ENCODE measurements around the gene ITSN1. TPM values are rescaled to one million over a fixed set of nuclear protein-coding genes. Genes with fewer than 3 reads are reported as not detected.

The ITSN1 gene
- total RNA-seq, 2 donors from 2014 or later: 50.9 to 78.6 TPM

GRCh38 chr21:33686386-33686785 is 44.1 kb downstream of the ITSN1 start:
- Histone ChIP-seq H3K9me3 (no peaks in the 10 kb centered on the region), H3K27ac (peak overlapping the region; percentile 32 to 77), H3K36me3 (no peaks in the 10 kb centered on the region), H3K27me3 (replicated peaks; ENCODE audit: insufficient read depth) (no peaks in the 10 kb centered on the region), H3K4me3 (no peak overlapping the region), H3K4me1 (ENCODE audit: control insufficient read depth in 1 of 2, low read depth in 2 of 2) (peaks cover 37 to 64% of the 10 kb centered on the region in 2 donors)
- DNase-seq (ENCODE audit: low spot score): no peak
- no peak for TF ChIP-seq CTCF (IDR thresholded peaks at IDR 0.05)
- ATAC-seq (ENCODE audit: insufficient number of reproducible peaks, low FRiP score, low read depth): no peak

- no peak for ATAC-seq (ENCODE audit: insufficient number of reproducible peaks, low FRiP score, low read depth)
- Histone ChIP-seq H3K27me3 (replicated peaks; ENCODE audit: insufficient read depth) (no peaks in the 10 kb centered on the region), H3K27ac (no peak overlapping the region), H3K36me3 (no peaks in the 10 kb centered on the region), H3K4me3 (no peak overlapping the region), H3K9me3 (no peaks in the 10 kb centered on the region), H3K4me1 (ENCODE audit: control insufficient read depth in 1 of 2, low read depth in 2 of 2) (peaks cover 37 to 60% of the 10 kb centered on the region in 2 donors)
- TF ChIP-seq CTCF (IDR thresholded peaks at IDR 0.05): no peak
- DNase-seq (ENCODE audit: low spot score): no peak
Observed at GRCh38 chr21:33687634-33688033, 45.3 kb downstream of the ITSN1 start.

- DNase-seq (ENCODE audit: low spot score) (no peak), ATAC-seq (ENCODE audit: insufficient number of reproducible peaks, low FRiP score, low read depth) (no peak)
- TF ChIP-seq CTCF (IDR thresholded peaks at IDR 0.05): no peak
Observed at GRCh38 chr21:33688353-33688752, 46.1 kb downstream of the ITSN1 start.

GRCh38 chr21:33690874-33691273 is 48.6 kb downstream of the ITSN1 start:
- DNase-seq (ENCODE audit: low spot score): no peak
- TF ChIP-seq CTCF (IDR thresholded peaks at IDR 0.05): no peak
- H3K27me3 ChIP-seq (replicated peaks; ENCODE audit: insufficient read depth): no peaks in the 10 kb centered on the region
- no peaks in the 10 kb centered on the region for H3K9me3 ChIP-seq
- H3K36me3 ChIP-seq: no peaks in the 10 kb centered on the region
- no peak overlapping the region for H3K4me3 ChIP-seq
- ATAC-seq (ENCODE audit: insufficient number of reproducible peaks, low FRiP score, low read depth): no peak
- H3K27ac ChIP-seq: no peak overlapping the region
- peaks cover 13 to 32% of the 10 kb centered on the region in 2 donors for H3K4me1 ChIP-seq (ENCODE audit: control insufficient read depth in 1 of 2, low read depth in 2 of 2)

More at GRCh38 chr21:33688353-33688752, 46.1 kb downstream of the ITSN1 start:
- Histone ChIP-seq H3K4me1 (ENCODE audit: control insufficient read depth in 1 of 2, low read depth in 2 of 2) (peaks cover 37 to 53% of the 10 kb centered on the region in 2 donors), H3K27me3 (replicated peaks; ENCODE audit: insufficient read depth) (no peaks in the 10 kb centered on the region), H3K4me3 (no peak overlapping the region), H3K36me3 (no peaks in the 10 kb centered on the region), H3K27ac (peak overlapping the region in 1 of 2 donors; percentile 19), H3K9me3 (no peaks in the 10 kb centered on the region)

GRCh38 chr21:33691945-33692603 is 49.8 kb downstream of the ITSN1 start:
- Histone ChIP-seq H3K27ac (no peak overlapping the region), H3K36me3 (no peaks in the 10 kb centered on the region), H3K27me3 (replicated peaks; ENCODE audit: insufficient read depth) (no peaks in the 10 kb centered on the region), H3K4me1 (ENCODE audit: control insufficient read depth in 1 of 2, low read depth in 2 of 2) (peaks cover 15 to 32% of the 10 kb centered on the region in 2 donors), H3K4me3 (no peak overlapping the region), H3K9me3 (no peaks in the 10 kb centered on the region)
- no peak for TF ChIP-seq CTCF (IDR thresholded peaks at IDR 0.05)
- no peak for ATAC-seq (ENCODE audit: insufficient number of reproducible peaks, low FRiP score, low read depth)
- no peak for DNase-seq (ENCODE audit: low spot score)
